Trophoblast cell (in vitro differentiated cells and primary cell): ENCODE results near the gene B9D1.

Experiments used
- DNase-seq, 2 donors: peaks; one replicate each; pipeline ENCODE4 v3.0.0-alpha.2; 2016
- H2AFZ ChIP-seq: 2 replicates; pipeline ENCODE4 v1.6.1; 2013; ENCODE audit warnings: low read length, moderate library complexity, mild to moderate bottlenecking; ENCODE audit not compliant: insufficient read depth, poor library complexity
- H2AK5ac ChIP-seq: 2 replicates; pipeline ENCODE4 v1.6.1; 2013; ENCODE audit warnings: mild to moderate bottlenecking, low read length
- H2BK120ac ChIP-seq: 2 replicates; pipeline ENCODE4 v1.6.1; 2013; ENCODE audit warnings: low read length, mild to moderate bottlenecking, moderate library complexity; ENCODE audit not compliant: insufficient read depth, poor library complexity
- H2BK12ac ChIP-seq: 2 replicates; pipeline ENCODE4 v1.6.1; 2013; ENCODE audit warnings: mild to moderate bottlenecking, low read length, moderate library complexity
- H2BK5ac ChIP-seq: 2 replicates; pipeline ENCODE4 v1.6.1; 2013; ENCODE audit warnings: low read length, low read depth, moderate library complexity, mild to moderate bottlenecking; ENCODE audit not compliant: poor library complexity
- H3K14ac ChIP-seq: 2 replicates; pipeline ENCODE4 v1.6.1; 2013; ENCODE audit warnings: mild to moderate bottlenecking, low read length
- H3K18ac ChIP-seq: 2 replicates; pipeline ENCODE4 v1.6.1; 2013; ENCODE audit warnings: mild to moderate bottlenecking, low read length
- H3K23ac ChIP-seq: 2 replicates; pipeline ENCODE4 v1.6.1; 2013; ENCODE audit warnings: low read length
- H3K27ac ChIP-seq: 2 replicates; pipeline ENCODE4 v1.5.1; 2013; ENCODE audit warnings: low read depth, mild to moderate bottlenecking, inconsistent platforms, low read length, moderate library complexity
- H3K27me3 ChIP-seq: 2 replicates; pipeline ENCODE4 v1.6.1; 2013; ENCODE audit warnings: inconsistent platforms, mild to moderate bottlenecking, low read length, moderate library complexity; ENCODE audit not compliant: insufficient read depth
- H3K36me3 ChIP-seq, 2 experiments: 1 replicate in 1 of 2; 2 replicates in 1 of 2; pipeline ENCODE4 v1.6.1; 2013; ENCODE audit warnings: low read length in 2 of 2, mild to moderate bottlenecking in 2 of 2, moderate library complexity in 1 of 2; ENCODE audit not compliant: insufficient read depth in 2 of 2, control insufficient read depth in 1 of 2
- H3K4ac ChIP-seq: 2 replicates; pipeline ENCODE4 v1.6.1; 2013; ENCODE audit warnings: low read depth, mild to moderate bottlenecking, low read length, moderate library complexity
- H3K4me1 ChIP-seq, 2 experiments: 1 replicate in 1 of 2; 2 replicates in 1 of 2; pipeline ENCODE4 v1.6.1; 2013; ENCODE audit warnings: low read length in 2 of 2, mild to moderate bottlenecking in 2 of 2, moderate library complexity in 1 of 2; ENCODE audit not compliant: insufficient read depth in 2 of 2, control insufficient read depth in 1 of 2
- H3K4me2 ChIP-seq: 2 replicates; pipeline ENCODE4 v1.6.1; 2013; ENCODE audit warnings: inconsistent platforms, mild to moderate bottlenecking, low read length, moderate library complexity
- H3K4me3 ChIP-seq: 2 replicates; pipeline ENCODE4 v1.5.1; 2013; ENCODE audit warnings: mild to moderate bottlenecking, low read depth, low read length, inconsistent platforms
- H3K79me1 ChIP-seq: one replicate; pipeline ENCODE4 v1.6.1; 2013; ENCODE audit warnings: low read length
- H3K79me2 ChIP-seq: 2 replicates; pipeline ENCODE4 v1.6.1; 2013; ENCODE audit warnings: low read length, mild to moderate bottlenecking; ENCODE audit not compliant: control insufficient read depth, insufficient read depth, poor library complexity
- H3K9ac ChIP-seq: 2 replicates; pipeline ENCODE4 v1.6.1; 2013; ENCODE audit warnings: mild to moderate bottlenecking, low read length
- H3K9me3 ChIP-seq: 2 replicates; pipeline ENCODE4 v1.6.1; 2013; ENCODE audit warnings: low read depth, mild to moderate bottlenecking, control low read depth, inconsistent platforms, low read length; ENCODE audit not compliant: insufficient read depth
- H4K12ac ChIP-seq: 2 replicates; pipeline ENCODE4 v1.6.1; 2013; ENCODE audit warnings: low read depth, mild to moderate bottlenecking, low read length, moderate library complexity
- H4K8ac ChIP-seq: 2 replicates; pipeline ENCODE4 v1.6.1; 2013; ENCODE audit warnings: low read depth, mild to moderate bottlenecking, low read length, moderate library complexity
- H4K91ac ChIP-seq: one replicate; pipeline ENCODE4 v1.6.1; 2013; ENCODE audit warnings: low read depth, mild to moderate bottlenecking, low read length, moderate library complexity
- WGBS: extraction: QIAGEN DNeasy Blood & Tissue Kit; methylation state at CpG from one replicate; pipeline ENCODE4 v1.1.7; 2013; ENCODE audit warnings: missing lambda C conversion rate; ENCODE audit not compliant: insufficient read length, insufficient coverage; ENCODE audit errors: extremely low coverage; 5-methylcytosine and 5-hydroxymethylcytosine counted together

The B9D1 gene

DNA sequence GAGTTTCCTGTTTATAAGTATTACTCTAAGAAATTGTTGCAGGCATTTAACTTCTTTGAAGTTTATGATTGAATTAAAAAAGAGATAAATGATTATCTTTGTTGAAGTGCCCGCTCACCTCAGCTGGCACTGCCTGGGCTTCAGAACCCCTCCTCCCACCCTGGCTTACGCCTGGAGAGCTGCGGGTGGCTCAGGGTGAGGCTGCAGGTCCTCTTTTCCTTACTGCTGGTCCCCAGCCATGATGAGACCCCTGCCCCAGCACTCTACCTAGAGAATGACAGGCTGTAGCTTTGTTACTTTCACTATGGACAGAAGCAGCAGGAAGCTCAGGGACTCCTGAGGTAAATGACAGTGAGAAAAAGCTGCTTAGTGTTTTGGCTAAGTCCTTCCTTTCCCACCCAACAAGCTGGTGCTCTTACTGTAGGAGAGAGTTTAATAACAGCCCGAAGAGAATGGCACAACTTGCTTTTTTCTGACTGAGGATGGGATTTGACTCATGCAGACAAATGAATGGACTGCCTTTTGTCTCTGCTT lies 63.2 kb downstream of the B9D1 start:
- DNase-seq = no peak
- Histone ChIP-seq H4K91ac (no peak overlapping the region), H2AK5ac (no peak overlapping the region), H3K9me3 (no peaks in the 10 kb centered on the region), H2AFZ (no peak overlapping the region), H3K23ac (no peak overlapping the region), H3K27ac (no peak overlapping the region), H2BK12ac (no peak overlapping the region), H3K36me3 (peaks cover 9 to 13% of the 10 kb centered on the region in 2 experiments), H4K12ac (no peak overlapping the region), H3K79me2 (no peaks in the 10 kb centered on the region), H3K4me2 (no peak overlapping the region), H3K9ac (no peak overlapping the region), H3K18ac (no peak overlapping the region), H3K79me1 (peaks cover 1% of the 10 kb centered on the region), H3K14ac (no peak overlapping the region), H3K4me3 (no peak overlapping the region), H3K4me1 (peaks cover 2 to 5% of the 10 kb centered on the region in 2 experiments), H2BK120ac (no peak overlapping the region), H2BK5ac (no peak overlapping the region), H3K27me3 (no peaks in the 10 kb centered on the region), H4K8ac (no peak overlapping the region), H3K4ac (no peak overlapping the region)
- no CpG with 5 or more reads among the region's 4 CpGs for WGBS

- H4K91ac ChIP-seq = no peak overlapping the region
- peaks cover 8 to 11% of the 10 kb centered on the region in 2 experiments for H3K36me3 ChIP-seq
- peaks cover 0 to 2% of the 10 kb centered on the region in 2 experiments for H3K4me1 ChIP-seq
- H3K79me1 ChIP-seq = no peaks in the 10 kb centered on the region
- no peak overlapping the region for H2AK5ac ChIP-seq
- no peaks in the 10 kb centered on the region for H3K27me3 ChIP-seq
- no peaks in the 10 kb centered on the region for H3K9me3 ChIP-seq
- no peak overlapping the region for H3K23ac ChIP-seq
- H3K4ac ChIP-seq = no peak overlapping the region
- no peak for DNase-seq
- H3K4me3 ChIP-seq = no peak overlapping the region
- H2BK5ac ChIP-seq = no peak overlapping the region
- H3K14ac ChIP-seq = no peak overlapping the region
- H4K12ac ChIP-seq = no peak overlapping the region
- no peak overlapping the region for H2BK12ac ChIP-seq
- no peak overlapping the region for H3K4me2 ChIP-seq
- no peaks in the 10 kb centered on the region for H3K79me2 ChIP-seq
- H2AFZ ChIP-seq = no peak overlapping the region
- H2BK120ac ChIP-seq = no peak overlapping the region
- H3K27ac ChIP-seq = no peak overlapping the region
- H3K9ac ChIP-seq = no peak overlapping the region
- no CpG with 5 or more reads among the region's 6 CpGs for WGBS
- H3K18ac ChIP-seq = no peak overlapping the region
- no peak overlapping the region for H4K8ac ChIP-seq
These were observed 63.8 kb downstream of the B9D1 start for GRCh38 chr17:19298569-19299213.

- Histone ChIP-seq H3K79me1 (no peaks in the 10 kb centered on the region), H2BK120ac (no peak overlapping the region), H3K4me2 (no peak overlapping the region), H3K27ac (no peak overlapping the region), H2AFZ (no peak overlapping the region), H4K91ac (no peak overlapping the region), H3K9ac (no peak overlapping the region), H3K9me3 (no peaks in the 10 kb centered on the region), H3K14ac (no peak overlapping the region), H3K18ac (no peak overlapping the region), H4K12ac (no peak overlapping the region), H3K4me1 (no peaks in the 10 kb centered on the region), H2BK5ac (no peak overlapping the region), H4K8ac (no peak overlapping the region), H2BK12ac (no peak overlapping the region), H3K4me3 (no peak overlapping the region), H3K4ac (no peak overlapping the region), H3K23ac (no peak overlapping the region), H2AK5ac (no peak overlapping the region), H3K79me2 (no peaks in the 10 kb centered on the region), H3K27me3 (no peaks in the 10 kb centered on the region), H3K36me3 (peaks cover 10% of the 10 kb centered on the region in 2 experiments)
- no CpG with 5 or more reads among the region's 11 CpGs for WGBS
- DNase-seq = no peak
These were observed 65.4 kb downstream of the B9D1 start for GRCh38 chr17:19296786-19297778.

GRCh38 chr17:19295473-19296135 lies 66.9 kb downstream of the B9D1 start:
- Histone ChIP-seq H3K27ac (no peak overlapping the region), H3K79me2 (peaks cover 2% of the 10 kb centered on the region), H2AK5ac (no peak overlapping the region), H3K14ac (no peak overlapping the region), H4K12ac (no peak overlapping the region), H2BK120ac (no peak overlapping the region), H3K4me1 (peaks cover 3 to 6% of the 10 kb centered on the region in 2 experiments), H3K4ac (no peak overlapping the region), H3K27me3 (no peaks in the 10 kb centered on the region), H3K9me3 (no peaks in the 10 kb centered on the region), H3K79me1 (peaks cover 2% of the 10 kb centered on the region), H2AFZ (no peak overlapping the region), H4K91ac (no peak overlapping the region), H2BK5ac (no peak overlapping the region), H3K9ac (no peak overlapping the region), H4K8ac (no peak overlapping the region), H3K23ac (no peak overlapping the region), H3K36me3 (peaks cover 4% of the 10 kb centered on the region in 2 experiments), H2BK12ac (no peak overlapping the region), H3K18ac (peak overlapping the region; percentile 41), H3K4me3 (no peak overlapping the region), H3K4me2 (no peak overlapping the region)
- WGBS = no CpG with 5 or more reads among the region's 8 CpGs
- DNase-seq = no peak
